ENCODE measurements around the gene GOT1. TPM values are rescaled to one million over a fixed set of nuclear protein-coding genes. Genes with fewer than 3 reads are reported as not detected.

GOT1 gene
- total RNA-seq, 1 experiment from 2014 or later = 37.7 TPM

- DNase-seq (ENCODE audit: low read depth) = no peak
Measured at GRCh38 chr10:99433378-99434020, 3.1 kb upstream of the GOT1 start.

- no peak for DNase-seq (ENCODE audit: low read depth)
Measured at GRCh38 chr10:99432881-99433280, 2.5 kb upstream of the GOT1 start.

- DNase-seq (ENCODE audit: low read depth) = no peak
Measured at GRCh38 chr10:99432047-99432446, 1.6 kb upstream of the GOT1 start.

- DNase-seq (ENCODE audit: low read depth) = peak; percentile 46
Measured at GRCh38 chr10:99431190-99431760, 851 bp upstream of the GOT1 start.

GRCh38 chr10:99430116-99430450 is 341 bp downstream of the GOT1 start:
- no peak for DNase-seq (ENCODE audit: low read depth)

GRCh38 chr10:99429517-99430095 is 818 bp downstream of the GOT1 start:
- no peak for DNase-seq (ENCODE audit: low read depth)

GRCh38 chr10:99427566-99428190 is 2.7 kb downstream of the GOT1 start:
- DNase-seq (ENCODE audit: low read depth) = no peak

- DNase-seq (ENCODE audit: low read depth) = no peak
Measured at GRCh38 chr10:99426689-99427088, 3.7 kb downstream of the GOT1 start.

GRCh38 chr10:99425204-99425603 is 5.2 kb downstream of the GOT1 start:
- DNase-seq (ENCODE audit: low read depth) = no peak

- no peak for DNase-seq (ENCODE audit: low read depth)
Measured at GRCh38 chr10:99424656-99425055, 5.8 kb downstream of the GOT1 start.

GRCh38 chr10:99422529-99423096 is 7.8 kb downstream of the GOT1 start:
- DNase-seq (ENCODE audit: low read depth) = no peak

- DNase-seq (ENCODE audit: low read depth) = no peak
Measured at GRCh38 chr10:99421233-99421739, 9.1 kb downstream of the GOT1 start.

GRCh38 chr10:99419688-99420087 is 10.7 kb downstream of the GOT1 start:
- DNase-seq (ENCODE audit: low read depth) = no peak

- DNase-seq (ENCODE audit: low read depth) = no peak
Measured at GRCh38 chr10:99418910-99419624, 11.4 kb downstream of the GOT1 start.

- no peak for DNase-seq (ENCODE audit: low read depth)
Measured at GRCh38 chr10:99412099-99412498, 18.3 kb downstream of the GOT1 start.

GRCh38 chr10:99411546-99411945 is 18.9 kb downstream of the GOT1 start:
- DNase-seq (ENCODE audit: low read depth) = no peak

GRCh38 chr10:99410876-99411275 is 19.5 kb downstream of the GOT1 start:
- no peak for DNase-seq (ENCODE audit: low read depth)

- DNase-seq (ENCODE audit: low read depth) = no peak
Measured at GRCh38 chr10:99410146-99410545, 20.3 kb downstream of the GOT1 start.

GRCh38 chr10:99406149-99406548 is 24.3 kb downstream of the GOT1 start:
- DNase-seq (ENCODE audit: low read depth) = no peak

- peak; percentile 19 for DNase-seq (ENCODE audit: low read depth)
Measured at GRCh38 chr10:99403674-99404073, 26.8 kb downstream of the GOT1 start.

- no peak for DNase-seq (ENCODE audit: low read depth)
Measured at GRCh38 chr10:99399664-99400063, 30.8 kb downstream of the GOT1 start.

- DNase-seq (ENCODE audit: low read depth) = peak; percentile 51
Measured at GRCh38 chr10:99396471-99396870, 34.0 kb downstream of the GOT1 start.
